ENCODE data around the gene RNF135.

DNA sequence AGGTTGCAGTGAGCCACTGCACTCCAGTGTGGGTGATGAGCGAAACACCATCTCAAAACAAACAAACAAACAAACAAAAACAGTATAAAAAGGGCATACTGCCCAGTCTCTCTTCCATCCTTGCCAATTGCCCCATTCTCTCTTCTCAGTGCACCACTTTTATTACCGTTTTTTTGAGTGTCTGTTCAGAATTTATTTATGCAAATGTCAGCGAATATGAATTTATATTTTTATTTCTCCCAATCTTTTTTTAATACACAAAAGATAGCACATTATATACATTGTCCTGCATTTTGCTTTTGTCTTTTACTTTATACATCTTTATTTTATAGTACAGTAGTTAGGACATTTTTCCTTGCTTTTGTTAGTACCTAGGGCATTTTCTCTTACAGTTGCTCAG is 19.6 kb downstream of the RNF135 start:
- TF ChIP-seq, protein P1, sequence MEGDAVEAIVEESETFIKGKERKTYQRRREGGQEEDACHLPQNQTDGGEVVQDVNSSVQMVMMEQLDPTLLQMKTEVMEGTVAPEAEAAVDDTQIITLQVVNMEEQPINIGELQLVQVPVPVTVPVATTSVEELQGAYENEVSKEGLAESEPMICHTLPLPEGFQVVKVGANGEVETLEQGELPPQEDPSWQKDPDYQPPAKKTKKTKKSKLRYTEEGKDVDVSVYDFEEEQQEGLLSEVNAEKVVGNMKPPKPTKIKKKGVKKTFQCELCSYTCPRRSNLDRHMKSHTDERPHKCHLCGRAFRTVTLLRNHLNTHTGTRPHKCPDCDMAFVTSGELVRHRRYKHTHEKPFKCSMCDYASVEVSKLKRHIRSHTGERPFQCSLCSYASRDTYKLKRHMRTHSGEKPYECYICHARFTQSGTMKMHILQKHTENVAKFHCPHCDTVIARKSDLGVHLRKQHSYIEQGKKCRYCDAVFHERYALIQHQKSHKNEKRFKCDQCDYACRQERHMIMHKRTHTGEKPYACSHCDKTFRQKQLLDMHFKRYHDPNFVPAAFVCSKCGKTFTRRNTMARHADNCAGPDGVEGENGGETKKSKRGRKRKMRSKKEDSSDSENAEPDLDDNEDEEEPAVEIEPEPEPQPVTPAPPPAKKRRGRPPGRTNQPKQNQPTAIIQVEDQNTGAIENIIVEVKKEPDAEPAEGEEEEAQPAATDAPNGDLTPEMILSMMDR (IDR thresholded peaks at IDR 0.05), result no peak
- TF ChIP-seq POLR2A (IDR thresholded peaks at IDR 0.05), result no peak

All from Peyer's patch (tissue), 4 donors.